SK-N-SH (cell line): ENCODE results near the gene CYB561A3. TPM values are rescaled to one million over a fixed set of nuclear protein-coding genes. Genes with fewer than 3 reads are reported as not detected.

ENCODE experiments used
- CTCF ChIA-PET: fragments of 300-600, 350-600 bp; formaldehyde crosslinking; extraction: SDS; loops from one replicate; lab custom pipeline; 2021; lab: Yijun Ruan, JAX
- POLR2A ChIA-PET: fragments of 350-600 bp; sonication (Branson Sonifier 250); formaldehyde crosslinking; extraction: SDS; loops from one replicate; lab custom pipeline; 2020; ENCODE audit warnings: antibody characterized with exemption, inconsistent platforms; lab: Yijun Ruan, JAX
- DNase-seq: peaks from one replicate; pipeline ENCODE4 v3.0.0; 2012
- H2AFZ ChIP-seq: fragments of 200-600 bp; sonication (generic); 2 replicates; pipeline ENCODE4 v1.8.1; 2016; ENCODE audit warnings: antibody characterized with exemption, mild to moderate bottlenecking, low read depth
- H3F3A ChIP-seq: fragments of 200-600 bp; sonication (generic); replicated peaks from 2 replicates; pipeline ENCODE3; 2016; ENCODE audit warnings: antibody characterized with exemption, mild to moderate bottlenecking; ENCODE audit not compliant: insufficient read depth
- H3K27ac ChIP-seq, 2 experiments: fragments of 200-500 bp in 1 of 2; fragments of 200-600 bp in 1 of 2; sonication (Bioruptor generic) in 1 of 2; sonication (generic), shearing (Covaris generic) in 1 of 2; 2 replicates each; pipeline versions ENCODE4 v1.5.1 to v1.6.1; 2014 to 2016; ENCODE audit warnings: low read depth in 2 of 2, inconsistent platforms in 1 of 2, low read length in 1 of 2, mild to moderate bottlenecking in 1 of 2, mixed read lengths in 1 of 2
- H3K27me3 ChIP-seq: fragments of 200-600 bp; sonication (generic), shearing (Covaris generic); 2 replicates; pipeline ENCODE4 v1.6.1; 2016; ENCODE audit warnings: mixed run types; ENCODE audit not compliant: insufficient read depth
- H3K36me3 ChIP-seq, 2 experiments: fragments of 200-500 bp in 1 of 2; fragments of 200-600 bp in 1 of 2; sonication (Bioruptor generic) in 1 of 2; sonication (generic) in 1 of 2; replicated peaks in 1 of 2; 2 replicates each; pipeline versions ENCODE3 to v1.5.1; 2014 to 2016; ENCODE audit warnings: low read length in 1 of 2, mild to moderate bottlenecking in 1 of 2; ENCODE audit not compliant: insufficient read depth in 2 of 2, control insufficient read depth in 1 of 2
- H3K4me1 ChIP-seq, 2 experiments: fragments of 200-500 bp in 1 of 2; fragments of 200-600 bp in 1 of 2; sonication (Bioruptor generic) in 1 of 2; sonication (generic), shearing (Covaris generic) in 1 of 2; 2 replicates each; pipeline versions ENCODE4 v1.5.1 to v1.6.1; 2014 to 2016; ENCODE audit warnings: low read depth in 1 of 2, low read length in 1 of 2, mixed run types in 1 of 2; ENCODE audit not compliant: insufficient read depth in 2 of 2, control insufficient read depth in 1 of 2
- H3K4me2 ChIP-seq: fragments of 200-600 bp; sonication (generic), shearing (Covaris generic); 2 replicates; pipeline ENCODE4 v1.6.1; 2017; ENCODE audit warnings: mixed run types
- H3K4me3 ChIP-seq, 2 experiments: fragments of 200-500 bp in 1 of 2; fragments of 200-600 bp in 1 of 2; sonication (Bioruptor generic) in 1 of 2; sonication (generic), shearing (Covaris generic) in 1 of 2; 2 replicates each; pipeline versions ENCODE4 v1.5.1 to v1.8.1; 2014 to 2016; ENCODE audit warnings: low read depth in 2 of 2, inconsistent platforms in 1 of 2, low read length in 1 of 2, mild to moderate bottlenecking in 1 of 2, mixed read lengths in 1 of 2, moderate library complexity in 1 of 2
- H3K79me2 ChIP-seq: fragments of 200-600 bp; sonication (generic); 2 replicates; pipeline ENCODE4 v1.8.1; 2017; ENCODE audit warnings: mild to moderate bottlenecking; ENCODE audit not compliant: insufficient read depth
- H3K9ac ChIP-seq: fragments of 200-600 bp; sonication (generic); 2 replicates; pipeline ENCODE4 v1.6.1; 2017; ENCODE audit warnings: mixed run types
- H3K9me2 ChIP-seq: fragments of 200-600 bp; sonication (generic); 2 replicates; pipeline ENCODE4 v1.6.1; 2017; ENCODE audit warnings: mixed run types
- H3K9me3 ChIP-seq: fragments of 200-600 bp; sonication (generic); 2 replicates; pipeline ENCODE4 v1.6.1; 2017; ENCODE audit warnings: mixed run types, mild to moderate bottlenecking, moderate library complexity
- H4K20me1 ChIP-seq: fragments of 200-600 bp; sonication (generic); 2 replicates; pipeline ENCODE4 v1.6.1; 2017; ENCODE audit warnings: mild to moderate bottlenecking, mixed run types; ENCODE audit not compliant: insufficient read depth
- CHD2 ChIP-seq: fragments of 150-350 bp; IDR thresholded peaks from 2 replicates; pipeline ENCODE4 v1.6.1; 2018; ENCODE audit warnings: low read length; ENCODE audit not compliant: partially characterized antibody
- EP300 ChIP-seq, 2 experiments: IDR thresholded peaks; 2 replicates each; pipeline versions ENCODE4 v1.4.0 to v1.6.1; 2012; ENCODE audit warnings: borderline replicate concordance in 1 of 2, low read depth in 1 of 2, low read length in 1 of 2
- FOXJ3 ChIP-seq: sonication (generic); formaldehyde crosslinking; IDR thresholded peaks from 2 replicates; pipeline ENCODE4 v1.5.1; 2020; ENCODE audit warnings: mild to moderate bottlenecking, missing genetic modification reagents
- GABPA ChIP-seq: IDR thresholded peaks from 2 replicates; pipeline ENCODE4 v1.4.0; 2012; ENCODE audit warnings: low read depth, mild to moderate bottlenecking
- JUND ChIP-seq: IDR thresholded peaks from 2 replicates; pipeline ENCODE4 v1.4.0; 2012
- MXI1 ChIP-seq: IDR thresholded peaks from 2 replicates; pipeline ENCODE4 v1.6.1; 2012; ENCODE audit warnings: mild to moderate bottlenecking, low read depth, low read length, improper control_type of control experiment
- NFIC ChIP-seq: IDR thresholded peaks from 2 replicates; pipeline ENCODE4 v1.4.0; 2012; ENCODE audit warnings: borderline replicate concordance
- NRF1 ChIP-seq: IDR thresholded peaks from 2 replicates; pipeline ENCODE4 v1.6.1; 2012; ENCODE audit warnings: low read depth, mild to moderate bottlenecking, low read length
- POLR2AphosphoS5 ChIP-seq: IDR thresholded peaks from 2 replicates; pipeline ENCODE4 v1.6.1; 2012; ENCODE audit warnings: low read depth, low read length
- RAD21 ChIP-seq: IDR thresholded peaks from 2 replicates; pipeline ENCODE4 v1.6.1; 2012; ENCODE audit warnings: mild to moderate bottlenecking, low read length
- RCOR1 ChIP-seq: fragments of 150-350 bp; IDR thresholded peaks from 2 replicates; pipeline ENCODE4 v1.6.1; 2017; ENCODE audit warnings: antibody characterized with exemption, low read length
- RFX5 ChIP-seq: IDR thresholded peaks from 2 replicates; pipeline ENCODE4 v1.6.1; 2012; ENCODE audit warnings: mild to moderate bottlenecking, improper control_type of control experiment, low read length
- SIN3A ChIP-seq: IDR thresholded peaks from 2 replicates; pipeline ENCODE4 v1.6.1; 2012; ENCODE audit warnings: low read depth, mild to moderate bottlenecking, low read length, moderate library complexity, borderline replicate concordance
- SMC3 ChIP-seq: IDR thresholded peaks from 2 replicates; pipeline ENCODE4 v1.6.1; 2012; ENCODE audit warnings: low read depth, low read length, improper control_type of control experiment
- TAF1 ChIP-seq: IDR thresholded peaks from 2 replicates; pipeline ENCODE4 v1.6.1; 2012; ENCODE audit warnings: low read depth, mild to moderate bottlenecking, low read length, moderate library complexity, borderline replicate concordance
- TEAD4 ChIP-seq: IDR thresholded peaks from 2 replicates; pipeline ENCODE4 v1.4.0; 2012; ENCODE audit warnings: mild to moderate bottlenecking, borderline replicate concordance; ENCODE audit not compliant: insufficient read depth
- WGBS: methylation state at CpG from one replicate; pipeline ENCODE4 v1.1.6; 2017; ENCODE audit warnings: low lambda C conversion rate; 5-methylcytosine and 5-hydroxymethylcytosine counted together
- polyA plus RNA-seq, 3 experiments: library from polyadenylated mRNA; depleted of rRNA; stranded (reverse); fragments of >200 nt; gene quantifications; 2 replicates each; pipeline ENCODE4 v1.2.3, GENCODE V29; 2012
- TF ChIP-seq, protein P1 (sequence below): IDR thresholded peaks from 2 replicates; pipeline ENCODE4 v1.4.0; 2012; ENCODE audit warnings: low read depth, borderline replicate concordance
- TF ChIP-seq, protein P2 (sequence below): IDR thresholded peaks from 2 replicates; pipeline ENCODE4 v1.4.0; 2012; ENCODE audit warnings: low read depth, borderline replicate concordance
- TF ChIP-seq, protein P3 (sequence below): fragments of 200-600 bp; sonication (generic); IDR thresholded peaks from 2 replicates; pipeline ENCODE4 v1.6.1; 2017; ENCODE audit warnings: antibody characterized with exemption, mild to moderate bottlenecking, moderate library complexity
- TF ChIP-seq, protein P4 (sequence below): IDR thresholded peaks from 2 replicates; pipeline ENCODE4 v1.4.0; 2012; ENCODE audit warnings: low read depth

CYB561A3 gene
- polyA plus RNA-seq, 1 of the 3 experiments (the other 2 are of a cell fraction): 76.4 TPM

DNA sequence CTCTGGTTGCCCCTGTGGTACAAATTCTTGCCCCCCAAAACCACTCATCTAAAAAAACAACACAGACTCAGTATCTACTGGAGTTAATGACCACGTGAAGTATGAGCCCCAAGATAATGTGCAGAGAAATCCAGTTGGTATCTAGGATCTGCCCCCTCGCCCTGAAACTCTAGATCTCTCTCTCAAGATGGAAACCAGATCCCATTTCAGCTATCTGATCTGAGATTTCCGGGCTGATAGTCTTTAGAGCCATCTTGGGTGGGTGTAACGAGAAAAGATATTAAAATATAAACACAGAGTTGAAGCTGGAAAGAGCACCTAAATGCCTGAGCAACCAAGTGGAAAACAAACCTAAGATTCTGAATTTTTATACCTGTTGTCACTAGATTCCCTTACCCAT is 52.5 kb downstream of the CYB561A3 start:
- no peaks in the 10 kb centered on the region for H4K20me1 ChIP-seq
- H3K9ac ChIP-seq: no peak overlapping the region
- no peaks in the 10 kb centered on the region for H3K9me3 ChIP-seq
- TF ChIP-seq, protein P1, sequence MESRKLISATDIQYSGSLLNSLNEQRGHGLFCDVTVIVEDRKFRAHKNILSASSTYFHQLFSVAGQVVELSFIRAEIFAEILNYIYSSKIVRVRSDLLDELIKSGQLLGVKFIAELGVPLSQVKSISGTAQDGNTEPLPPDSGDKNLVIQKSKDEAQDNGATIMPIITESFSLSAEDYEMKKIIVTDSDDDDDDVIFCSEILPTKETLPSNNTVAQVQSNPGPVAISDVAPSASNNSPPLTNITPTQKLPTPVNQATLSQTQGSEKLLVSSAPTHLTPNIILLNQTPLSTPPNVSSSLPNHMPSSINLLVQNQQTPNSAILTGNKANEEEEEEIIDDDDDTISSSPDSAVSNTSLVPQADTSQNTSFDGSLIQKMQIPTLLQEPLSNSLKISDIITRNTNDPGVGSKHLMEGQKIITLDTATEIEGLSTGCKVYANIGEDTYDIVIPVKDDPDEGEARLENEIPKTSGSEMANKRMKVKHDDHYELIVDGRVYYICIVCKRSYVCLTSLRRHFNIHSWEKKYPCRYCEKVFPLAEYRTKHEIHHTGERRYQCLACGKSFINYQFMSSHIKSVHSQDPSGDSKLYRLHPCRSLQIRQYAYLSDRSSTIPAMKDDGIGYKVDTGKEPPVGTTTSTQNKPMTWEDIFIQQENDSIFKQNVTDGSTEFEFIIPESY: no peak
- TF ChIP-seq, protein P2, sequence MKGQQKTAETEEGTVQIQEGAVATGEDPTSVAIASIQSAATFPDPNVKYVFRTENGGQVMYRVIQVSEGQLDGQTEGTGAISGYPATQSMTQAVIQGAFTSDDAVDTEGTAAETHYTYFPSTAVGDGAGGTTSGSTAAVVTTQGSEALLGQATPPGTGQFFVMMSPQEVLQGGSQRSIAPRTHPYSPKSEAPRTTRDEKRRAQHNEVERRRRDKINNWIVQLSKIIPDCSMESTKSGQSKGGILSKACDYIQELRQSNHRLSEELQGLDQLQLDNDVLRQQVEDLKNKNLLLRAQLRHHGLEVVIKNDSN: no peak
- no peak for TF ChIP-seq NFIC
- TF ChIP-seq CHD2: no peak
- TF ChIP-seq POLR2AphosphoS5: no peak
- no peak for TF ChIP-seq GABPA
- no peak for TF ChIP-seq TEAD4
- TF ChIP-seq JUND: no peak
- TF ChIP-seq FOXJ3 (CRISPR knock-in tag): no peak
- TF ChIP-seq EP300 (IDR thresholded peaks at IDR 0.05; ENCODE audit: borderline replicate concordance in 1 of 2, low read depth in 1 of 2, low read length in 1 of 2): no peak
- no peak for TF ChIP-seq TAF1
- TF ChIP-seq MXI1: no peak
- TF ChIP-seq RAD21: no peak
- no peak for TF ChIP-seq RFX5
- TF ChIP-seq SIN3A: no peak
- no peak for TF ChIP-seq RCOR1
- TF ChIP-seq, protein P3, sequence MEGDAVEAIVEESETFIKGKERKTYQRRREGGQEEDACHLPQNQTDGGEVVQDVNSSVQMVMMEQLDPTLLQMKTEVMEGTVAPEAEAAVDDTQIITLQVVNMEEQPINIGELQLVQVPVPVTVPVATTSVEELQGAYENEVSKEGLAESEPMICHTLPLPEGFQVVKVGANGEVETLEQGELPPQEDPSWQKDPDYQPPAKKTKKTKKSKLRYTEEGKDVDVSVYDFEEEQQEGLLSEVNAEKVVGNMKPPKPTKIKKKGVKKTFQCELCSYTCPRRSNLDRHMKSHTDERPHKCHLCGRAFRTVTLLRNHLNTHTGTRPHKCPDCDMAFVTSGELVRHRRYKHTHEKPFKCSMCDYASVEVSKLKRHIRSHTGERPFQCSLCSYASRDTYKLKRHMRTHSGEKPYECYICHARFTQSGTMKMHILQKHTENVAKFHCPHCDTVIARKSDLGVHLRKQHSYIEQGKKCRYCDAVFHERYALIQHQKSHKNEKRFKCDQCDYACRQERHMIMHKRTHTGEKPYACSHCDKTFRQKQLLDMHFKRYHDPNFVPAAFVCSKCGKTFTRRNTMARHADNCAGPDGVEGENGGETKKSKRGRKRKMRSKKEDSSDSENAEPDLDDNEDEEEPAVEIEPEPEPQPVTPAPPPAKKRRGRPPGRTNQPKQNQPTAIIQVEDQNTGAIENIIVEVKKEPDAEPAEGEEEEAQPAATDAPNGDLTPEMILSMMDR: no peak
- TF ChIP-seq SMC3: no peak
- no peak for TF ChIP-seq NRF1
- TF ChIP-seq, protein P4, sequence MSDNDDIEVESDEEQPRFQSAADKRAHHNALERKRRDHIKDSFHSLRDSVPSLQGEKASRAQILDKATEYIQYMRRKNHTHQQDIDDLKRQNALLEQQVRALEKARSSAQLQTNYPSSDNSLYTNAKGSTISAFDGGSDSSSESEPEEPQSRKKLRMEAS: no peak
- WGBS: 87% methylated on average over 4 of the region's 4 CpGs
- POLR2A ChIA-PET: no interaction called here
- H2AFZ ChIP-seq: no peak overlapping the region
- H3K4me1 ChIP-seq: no peaks in the 10 kb centered on the region
- DNase-seq: no peak
- CTCF ChIA-PET: interaction anchor here (1.0 to 1.9 kb wide), 4 partner anchors 27 to 799 kb away, joined by 3 to 5 read pairs (median 4); no protein-coding TSS in a partner anchor
- peaks cover 72 to 85% of the 10 kb centered on the region in 2 experiments for H3K36me3 ChIP-seq
- H3K4me2 ChIP-seq: no peak overlapping the region
- H3F3A ChIP-seq: no peaks in the 10 kb centered on the region
- H3K79me2 ChIP-seq: no peaks in the 10 kb centered on the region; the same call in 1 of the 2 replicates
- H3K9me2 ChIP-seq: no peaks in the 10 kb centered on the region
- no peak overlapping the region for H3K4me3 ChIP-seq
- no peaks in the 10 kb centered on the region for H3K27me3 ChIP-seq
- H3K27ac ChIP-seq: no peak overlapping the region
